OCI-M1 (cell line): ENCODE results near the gene ISG15.

ENCODE experiments used
- DNase-seq: peaks from one replicate; lab custom pipeline; 2025; lab: John Stamatoyannopoulos, UW

The ISG15 gene

DNA sequence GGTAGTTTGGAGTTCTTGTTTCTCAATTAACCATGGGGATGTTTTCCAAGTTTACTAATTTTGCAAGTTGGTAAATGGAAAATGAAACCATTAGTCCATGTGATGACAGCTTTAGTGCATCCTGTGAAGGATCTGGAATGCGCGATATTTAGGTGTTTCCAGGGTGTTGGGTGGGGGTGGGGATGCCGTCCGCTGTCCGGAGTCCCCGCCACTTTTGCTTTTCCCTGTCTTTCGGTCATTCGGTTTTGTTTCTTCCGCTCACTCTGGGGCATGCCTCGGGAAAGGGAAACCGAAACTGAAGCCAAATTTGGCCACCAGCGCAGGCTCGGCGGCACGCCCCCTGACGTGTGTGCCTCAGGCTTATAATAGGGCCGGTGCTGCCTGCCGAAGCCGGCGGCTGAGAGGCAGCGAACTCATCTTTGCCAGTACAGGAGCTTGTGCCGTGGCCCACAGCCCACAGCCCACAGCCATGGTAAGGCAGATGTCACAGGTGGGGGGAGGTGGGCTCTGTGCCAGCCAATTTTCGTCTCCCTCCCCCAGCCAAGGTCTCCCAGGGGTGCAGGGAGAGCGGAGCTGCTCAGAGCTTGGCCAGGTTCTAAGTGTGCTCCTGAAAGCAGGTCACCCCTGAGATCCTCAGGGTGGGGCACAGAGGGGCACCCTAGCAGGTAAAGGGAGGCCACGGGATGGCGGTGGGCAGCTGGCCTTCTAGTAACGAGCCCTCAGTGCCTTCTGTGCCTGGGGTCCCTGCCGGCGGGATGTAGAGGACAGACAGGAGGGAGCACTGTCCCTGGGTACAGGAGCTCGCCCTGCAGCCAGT lies at the start of gene ISG15:
Gene ISG15 (plus strand): TSS at position 393 of the 817 bp plus-strand sequence. CDS start 77 bp downstream, at position 470.
- DNase-seq: peak; percentile 98

DNA sequence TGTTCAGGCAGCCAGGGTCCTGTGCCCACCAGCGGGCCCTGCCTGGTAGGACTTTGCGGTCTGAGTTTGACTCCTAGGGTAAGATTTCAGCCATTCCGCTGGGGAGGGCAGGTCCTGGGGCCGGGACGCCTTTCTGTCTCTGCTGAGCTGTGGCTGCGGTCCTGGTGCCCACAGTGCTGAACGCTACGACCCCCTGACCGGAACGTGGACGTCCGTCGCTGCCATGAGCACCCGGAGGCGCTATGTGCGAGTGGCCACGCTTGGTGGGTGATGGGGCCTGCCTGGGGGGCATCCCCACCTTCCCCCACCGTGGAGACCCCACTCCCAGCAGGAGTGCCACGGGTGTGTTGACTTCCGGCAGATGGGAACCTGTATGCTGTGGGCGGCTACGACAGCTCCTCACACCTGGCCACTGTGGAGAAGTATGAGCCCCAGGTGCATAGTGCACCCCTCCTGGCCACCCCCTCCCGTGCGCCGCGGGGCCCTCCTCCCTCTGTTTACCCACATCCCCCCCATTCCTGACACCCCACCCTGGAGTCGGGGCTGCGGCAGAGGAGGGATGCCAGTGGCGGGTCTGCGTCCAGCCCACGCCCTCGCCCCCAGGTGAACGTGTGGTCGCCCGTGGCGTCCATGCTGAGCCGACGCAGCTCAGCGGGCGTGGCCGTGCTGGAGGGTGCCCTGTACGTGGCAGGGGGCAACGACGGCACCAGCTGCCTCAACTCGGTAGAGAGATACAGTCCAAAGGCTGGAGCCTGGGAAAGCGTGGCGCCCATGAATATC lies 49.4 kb upstream of the ISG15 start:
- no peak for DNase-seq

DNA sequence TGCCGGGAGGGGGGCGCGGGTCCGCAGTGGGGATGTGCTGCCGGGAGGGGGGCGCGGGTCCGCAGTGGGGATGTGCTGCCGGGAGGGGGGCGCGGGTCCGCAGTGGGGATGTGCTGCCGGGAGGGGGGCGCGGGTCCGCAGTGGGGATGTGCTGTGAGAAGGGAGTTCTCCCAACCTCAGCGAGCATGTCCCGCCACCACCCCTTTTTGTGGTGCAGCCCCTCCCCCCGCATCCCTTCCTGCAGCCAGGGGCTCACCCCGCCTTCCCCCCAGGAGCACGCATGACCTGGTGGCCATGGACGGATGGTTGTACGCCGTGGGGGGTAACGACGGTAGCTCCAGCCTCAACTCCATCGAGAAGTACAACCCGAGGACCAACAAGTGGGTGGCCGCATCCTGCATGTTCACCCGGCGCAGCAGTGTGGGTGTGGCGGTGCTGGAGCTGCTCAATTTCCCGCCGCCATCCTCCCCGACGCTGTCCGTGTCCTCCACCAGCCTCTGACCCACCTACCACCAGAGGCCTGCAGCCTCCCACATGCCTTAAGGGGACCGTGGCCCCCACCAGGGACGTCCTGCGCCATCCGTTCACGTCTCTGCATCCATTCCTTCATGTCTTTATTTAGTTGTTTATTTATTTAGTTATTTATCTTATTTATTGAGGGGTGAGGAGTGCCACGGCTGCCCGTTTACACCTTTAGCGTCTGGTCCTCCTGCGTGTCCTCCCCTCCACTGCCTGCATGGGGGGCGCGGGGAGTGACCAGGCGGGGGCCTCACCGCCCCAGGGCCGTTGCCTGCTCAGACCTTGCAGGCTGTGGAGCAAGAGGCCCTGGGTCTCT lies 48.4 kb upstream of the ISG15 start:
- no peak for DNase-seq

DNA sequence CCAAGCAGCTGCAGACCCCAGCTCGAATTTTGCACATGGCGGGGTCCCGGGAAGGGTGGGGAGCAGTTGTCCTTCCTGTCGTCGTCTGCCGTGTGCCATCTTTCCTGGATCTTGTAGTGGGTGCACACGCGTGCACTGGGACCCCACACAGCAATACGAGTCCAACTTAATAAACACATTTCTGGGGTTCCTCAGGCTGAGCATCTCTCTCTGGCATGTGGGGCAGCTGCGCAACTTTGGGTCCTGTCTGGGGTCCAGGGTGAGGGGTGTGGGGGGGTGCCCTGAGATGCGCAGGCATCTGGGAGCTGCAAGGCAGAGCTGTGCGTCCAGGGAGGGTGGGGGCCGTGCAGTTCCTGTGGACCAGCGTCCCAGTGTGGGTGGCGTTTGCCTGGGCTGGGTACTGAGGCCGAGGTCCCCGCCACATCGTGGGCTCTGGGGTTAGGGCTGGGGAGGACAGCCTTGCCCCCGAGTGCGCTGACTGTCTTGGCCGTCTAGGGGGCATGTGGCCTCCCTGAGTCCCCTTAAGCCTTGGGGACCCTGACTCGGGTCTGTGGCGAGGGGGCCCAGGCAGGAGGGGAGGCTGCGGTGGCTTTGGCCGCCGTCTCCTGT lies 47.7 kb upstream of the ISG15 start:
- no peak for DNase-seq

DNA sequence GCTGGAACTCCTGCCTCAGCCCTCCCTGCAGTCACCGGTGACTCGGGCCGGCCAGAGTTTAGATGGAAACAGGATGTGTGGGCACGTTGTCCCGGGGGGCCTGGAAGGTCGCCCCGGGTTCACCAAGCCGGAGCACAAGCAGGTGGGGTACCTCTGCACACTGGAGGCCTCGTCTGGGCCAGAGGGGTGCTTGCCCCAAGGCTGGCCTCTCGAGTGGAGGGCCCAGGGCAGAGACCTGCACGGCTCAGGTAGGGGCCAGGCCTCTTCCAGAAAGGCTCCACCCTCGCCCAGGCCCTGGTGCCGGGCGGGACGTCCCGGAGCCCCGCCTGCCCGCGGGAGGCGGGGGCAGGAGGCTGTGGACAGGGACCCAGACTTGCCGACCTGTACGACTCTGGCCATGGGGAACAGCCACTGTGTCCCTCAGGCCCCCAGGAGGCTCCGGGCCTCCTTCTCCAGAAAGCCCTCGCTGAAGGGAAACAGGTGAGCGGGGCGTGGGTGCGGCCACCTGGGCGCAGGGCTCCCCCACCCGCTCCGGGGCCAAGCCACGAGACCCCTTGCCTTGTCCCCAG lies 47.1 kb upstream of the ISG15 start, which contains the start of gene PLEKHN1:
Gene PLEKHN1 (plus strand): TSS at position 348 of the 569 bp plus-strand sequence. CDS start 50 bp downstream, at position 398.
- peak; percentile 35 for DNase-seq

DNA sequence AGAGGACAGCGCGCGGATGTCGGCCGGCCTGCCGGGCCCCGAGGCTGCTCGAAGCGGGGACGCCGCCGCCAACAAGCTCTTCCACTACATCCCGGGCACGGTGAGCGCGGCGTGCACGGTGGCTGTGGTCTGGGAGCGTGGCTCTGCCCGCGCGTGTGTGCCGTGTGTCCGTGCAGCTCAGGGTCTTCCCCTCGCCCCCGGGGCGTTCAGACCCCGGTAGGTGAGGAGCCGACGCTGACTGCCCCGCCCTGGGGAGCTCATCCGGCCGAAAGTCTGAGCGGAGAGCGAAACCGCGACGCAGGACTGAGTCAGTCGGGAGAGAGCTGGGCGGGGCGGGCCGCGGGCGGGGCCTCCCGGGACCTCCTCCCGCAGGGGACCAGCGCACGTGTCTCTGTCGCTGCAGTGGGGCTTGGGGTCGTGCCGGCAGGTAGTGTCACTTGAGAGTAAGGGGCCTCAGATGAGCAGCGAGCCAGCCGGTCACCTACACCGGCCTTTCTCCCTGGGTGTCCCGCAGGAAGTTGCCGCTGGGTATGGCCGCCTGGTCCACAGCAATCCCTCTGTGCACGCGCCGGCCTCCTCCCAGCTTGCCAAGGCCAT lies 46.5 kb upstream of the ISG15 start:
- DNase-seq: peak; percentile 74

DNA sequence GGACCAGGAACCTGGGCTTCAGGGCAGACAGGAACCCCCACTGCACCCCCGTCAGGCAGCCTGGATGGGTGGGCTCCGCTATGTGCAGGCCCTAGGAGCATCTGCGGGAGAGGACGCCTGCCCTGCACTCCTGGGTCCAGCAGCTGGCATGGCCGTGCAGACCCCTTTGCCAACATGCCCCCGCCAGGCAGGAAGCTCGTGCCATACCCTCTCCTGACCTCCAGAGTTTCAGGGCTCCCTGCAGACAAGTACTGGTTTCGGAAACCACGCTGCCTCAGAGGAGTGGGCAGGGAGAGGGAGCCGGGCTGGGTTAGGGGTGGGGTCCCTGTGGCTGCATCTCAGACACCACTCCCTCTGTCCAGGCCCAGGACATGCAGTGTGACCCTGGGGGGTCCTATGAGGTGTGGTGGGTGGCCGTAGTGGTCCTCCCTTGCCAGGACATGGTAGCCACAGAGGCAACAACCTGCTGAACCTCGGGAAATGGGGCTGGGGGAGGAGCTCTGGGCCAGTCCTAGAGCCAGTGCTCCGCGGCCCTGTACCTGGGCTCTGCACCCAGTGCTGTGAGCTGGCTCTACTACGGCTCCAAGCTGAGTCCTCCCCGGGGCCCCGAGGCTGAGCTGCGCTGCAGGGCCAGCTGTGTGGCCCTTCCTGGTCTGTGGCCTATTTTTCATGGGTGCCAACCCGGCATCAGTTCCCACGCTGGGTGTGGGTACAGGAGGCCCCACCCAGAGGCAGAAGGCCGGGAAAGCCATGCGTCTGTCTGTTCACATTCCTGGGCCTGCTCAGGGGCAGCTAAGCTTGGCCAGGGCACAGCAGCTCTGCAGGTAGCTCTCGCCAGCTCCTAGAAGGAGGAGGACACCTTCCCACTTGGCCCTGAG lies 45.6 kb upstream of the ISG15 start:
- no peak for DNase-seq

DNA sequence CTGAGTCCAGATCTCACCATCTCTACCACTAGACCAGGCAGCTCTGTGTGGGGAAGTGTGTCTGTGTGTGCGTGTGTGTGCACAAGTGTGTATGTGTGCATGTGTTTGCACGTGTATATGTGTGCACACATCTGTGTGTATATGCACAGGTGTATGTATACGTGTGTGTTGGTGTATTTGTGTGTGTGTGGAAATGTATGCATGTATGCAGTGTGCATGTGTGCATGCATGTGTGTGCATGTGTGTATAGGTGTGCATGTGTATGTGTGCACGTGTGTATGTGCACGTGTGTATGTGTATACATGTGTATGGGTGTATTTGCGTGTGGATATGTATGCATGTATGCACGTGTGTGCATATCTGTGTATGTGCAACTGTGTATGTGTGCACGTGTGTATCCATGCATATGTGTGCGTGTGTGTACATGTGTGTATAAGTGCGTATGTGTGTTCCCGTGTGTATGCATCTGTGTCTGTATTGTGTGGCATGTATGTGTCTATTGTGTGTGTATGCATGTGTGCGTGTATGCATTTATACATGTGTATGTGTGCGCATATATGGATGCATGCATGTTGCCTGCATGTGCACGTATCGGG lies 43.9 kb upstream of the ISG15 start:
- DNase-seq: no peak

DNA sequence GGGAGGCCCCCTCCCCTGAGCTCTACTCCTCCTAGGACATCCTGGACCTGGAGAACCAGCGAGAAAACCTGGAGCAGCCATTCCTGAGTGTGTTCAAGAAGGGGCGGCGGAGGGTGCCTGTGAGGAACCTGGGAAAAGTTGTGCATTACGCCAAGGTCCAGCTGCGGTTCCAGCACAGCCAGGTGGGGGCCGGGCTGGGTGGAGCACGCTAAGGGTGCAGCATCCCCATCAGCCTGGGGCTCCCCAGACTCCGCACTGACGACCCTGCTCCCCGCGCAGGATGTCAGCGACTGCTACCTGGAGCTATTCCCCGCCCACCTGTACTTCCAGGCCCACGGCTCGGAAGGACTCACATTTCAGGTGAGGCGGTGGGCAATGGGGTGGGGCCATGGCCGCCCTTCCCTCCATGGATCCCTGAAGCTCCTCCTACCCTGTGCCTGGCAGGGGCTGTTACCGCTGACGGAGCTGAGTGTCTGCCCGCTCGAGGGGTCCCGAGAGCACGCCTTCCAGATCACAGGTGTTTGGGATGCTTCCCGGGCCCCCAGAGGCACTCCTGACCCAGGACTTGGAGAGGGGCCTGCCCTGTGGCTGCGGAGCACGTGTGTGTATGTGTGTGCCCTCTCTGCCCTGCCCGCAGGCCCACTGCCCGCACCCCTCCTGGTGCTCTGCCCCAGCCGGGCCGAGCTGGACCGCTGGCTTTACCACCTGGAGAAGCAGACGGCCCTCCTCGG lies 42.9 kb upstream of the ISG15 start:
- no peak for DNase-seq

DNA sequence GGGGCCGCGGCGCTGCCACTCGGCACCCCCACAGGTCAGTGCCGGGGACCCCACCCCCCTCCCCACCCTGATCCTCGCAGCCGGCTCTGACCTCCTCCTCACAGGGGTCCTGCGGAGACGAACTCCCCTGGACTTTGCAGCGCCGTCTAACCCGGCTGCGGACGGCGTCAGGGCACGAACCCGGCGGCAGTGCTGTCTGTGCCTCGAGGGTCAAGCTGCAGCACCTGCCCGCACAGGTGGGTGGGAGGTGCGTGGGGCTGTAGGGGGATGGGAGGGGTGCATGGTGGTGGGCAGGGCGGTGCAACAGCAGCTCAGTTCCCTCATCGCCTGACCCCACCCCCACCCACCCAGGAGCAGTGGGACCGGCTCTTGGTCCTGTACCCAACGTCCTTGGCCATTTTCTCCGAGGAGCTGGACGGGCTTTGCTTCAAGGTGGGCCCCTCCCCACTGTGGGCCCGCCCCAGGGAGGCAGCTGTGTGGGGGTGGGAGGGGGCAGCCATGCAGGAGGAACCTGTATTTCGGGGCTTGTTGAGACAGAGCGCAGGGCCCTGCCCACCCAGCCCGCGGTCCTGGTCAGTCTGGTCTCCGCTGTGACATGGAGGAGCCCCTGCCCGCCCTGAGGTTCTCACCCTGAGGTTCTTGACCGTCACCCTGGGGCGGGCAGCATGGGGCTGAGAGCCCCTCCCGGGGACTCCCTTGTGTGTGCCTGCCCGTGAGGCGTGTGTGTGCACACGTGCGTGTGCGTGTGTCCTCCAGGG lies 42.1 kb upstream of the ISG15 start:
- no peak for DNase-seq

DNA sequence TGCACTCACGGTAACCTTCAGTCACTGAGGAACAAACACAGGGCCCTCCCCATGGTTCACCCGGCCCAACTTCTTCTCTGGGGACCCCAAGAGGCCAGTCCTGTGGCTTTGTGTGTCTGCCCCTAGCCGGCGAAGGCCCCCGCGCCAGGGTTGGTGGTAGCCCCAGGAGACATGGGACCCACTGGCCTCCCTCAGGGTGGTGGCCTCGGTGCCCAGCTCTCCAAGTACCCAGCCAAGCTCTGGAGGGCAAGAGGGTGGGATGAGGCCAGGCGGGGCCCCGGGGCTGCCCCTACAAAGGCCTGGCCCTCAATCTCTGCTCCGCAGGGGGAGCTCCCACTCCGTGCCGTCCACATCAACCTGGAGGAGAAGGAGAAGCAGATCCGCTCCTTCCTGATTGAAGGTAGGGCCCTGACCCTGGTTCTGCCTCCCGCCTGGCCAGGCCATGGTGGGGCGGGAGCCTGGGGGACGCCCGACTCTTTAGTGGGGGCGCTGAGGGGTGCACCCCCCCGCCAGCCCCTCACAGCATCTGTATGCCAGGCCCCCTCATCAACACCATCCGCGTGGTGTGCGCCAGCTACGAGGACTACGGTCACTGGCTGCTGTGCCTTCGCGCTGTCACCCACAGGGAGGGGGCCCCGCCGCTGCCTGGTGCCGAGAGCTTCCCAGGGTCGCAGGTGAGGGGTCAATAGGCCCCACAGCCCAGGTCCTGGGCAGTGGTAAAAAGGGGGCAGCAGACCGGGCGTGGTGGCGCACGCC lies 41.4 kb upstream of the ISG15 start:
- no peak for DNase-seq

DNA sequence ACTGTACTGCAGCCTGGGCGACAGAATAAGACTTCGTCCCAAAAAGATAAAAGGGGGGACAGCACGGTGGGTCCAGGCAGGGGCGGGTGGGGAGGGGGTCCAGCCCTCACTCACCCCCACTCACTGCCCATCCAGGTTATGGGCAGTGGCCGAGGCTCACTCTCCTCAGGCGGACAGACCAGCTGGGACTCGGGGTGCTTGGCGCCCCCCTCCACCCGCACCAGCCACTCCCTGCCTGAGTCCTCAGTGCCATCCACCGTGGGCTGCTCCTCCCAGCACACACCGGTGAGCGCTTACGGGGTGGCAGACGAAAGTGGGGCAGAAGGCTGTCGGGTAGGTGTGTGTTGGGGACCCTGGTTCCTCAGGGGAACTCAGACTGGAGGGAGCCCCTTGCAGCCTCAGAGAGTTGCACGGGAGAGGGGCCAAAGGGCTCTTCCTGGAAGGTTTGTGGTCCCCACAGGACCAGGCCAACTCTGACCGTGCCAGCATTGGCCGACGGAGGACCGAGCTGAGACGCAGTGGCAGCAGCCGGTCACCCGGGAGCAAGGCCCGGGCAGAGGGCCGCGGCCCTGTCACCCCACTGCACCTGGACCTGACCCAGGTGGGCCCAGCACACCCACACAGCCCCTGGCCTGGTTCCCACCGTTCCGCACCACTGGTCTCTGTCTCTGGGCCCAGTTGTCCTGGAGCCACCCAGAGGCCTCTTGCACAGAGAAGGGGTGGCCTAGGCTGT lies 40.4 kb upstream of the ISG15 start:
- no peak for DNase-seq

DNA sequence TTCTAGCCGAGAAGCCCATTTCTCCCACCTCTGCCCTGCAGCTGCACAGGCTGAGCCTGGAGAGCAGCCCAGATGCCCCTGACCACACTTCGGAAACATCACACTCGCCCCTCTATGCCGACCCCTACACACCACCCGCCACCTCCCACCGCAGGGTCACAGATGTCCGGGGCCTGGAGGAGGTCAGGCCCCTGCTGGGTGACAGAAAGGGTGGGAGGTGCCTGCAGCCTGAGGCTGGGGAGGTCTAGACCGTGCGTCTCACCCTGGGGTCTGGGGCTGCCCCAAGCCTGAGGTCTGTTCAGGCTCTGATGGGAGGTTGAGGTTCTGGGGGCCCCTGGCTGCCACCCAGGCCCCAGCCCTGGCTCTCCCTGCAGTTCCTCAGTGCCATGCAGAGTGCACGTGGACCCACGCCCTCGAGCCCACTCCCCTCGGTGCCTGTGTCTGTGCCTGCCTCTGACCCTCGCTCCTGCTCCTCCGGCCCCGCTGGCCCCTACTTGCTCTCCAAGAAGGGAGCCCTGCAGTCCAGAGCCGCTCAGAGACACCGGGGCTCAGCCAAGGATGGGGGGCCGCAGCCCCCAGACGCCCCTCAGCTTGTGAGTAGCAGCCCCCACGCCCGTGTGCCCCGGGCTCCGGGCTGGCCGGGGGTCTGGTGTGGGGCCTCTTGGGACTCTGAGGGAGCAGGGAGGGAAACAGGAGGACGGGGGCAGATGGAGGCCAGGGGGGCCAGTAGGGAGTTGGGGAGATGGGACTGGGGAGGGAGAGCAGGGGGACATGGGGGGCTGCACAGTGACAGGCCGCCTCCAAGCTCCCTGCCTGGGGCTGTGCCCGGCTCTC lies 39.6 kb upstream of the ISG15 start:
- no peak for DNase-seq

DNA sequence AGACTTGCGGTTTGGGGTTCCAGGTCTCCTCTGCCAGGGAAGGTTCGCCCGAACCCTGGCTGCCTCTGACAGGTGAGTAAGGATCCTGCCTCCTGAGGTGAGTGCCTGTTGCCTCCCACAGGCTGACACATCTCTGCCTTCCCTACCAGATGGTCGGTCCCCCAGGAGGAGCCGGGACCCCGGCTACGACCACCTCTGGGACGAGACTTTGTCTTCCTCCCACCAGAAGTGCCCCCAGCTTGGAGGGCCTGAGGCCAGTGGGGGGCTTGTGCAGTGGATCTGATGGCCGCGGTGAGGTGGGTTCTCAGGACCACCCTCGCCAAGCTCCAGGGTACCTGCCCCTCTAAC lies 39.0 kb upstream of the ISG15 start:
- DNase-seq: no peak

DNA sequence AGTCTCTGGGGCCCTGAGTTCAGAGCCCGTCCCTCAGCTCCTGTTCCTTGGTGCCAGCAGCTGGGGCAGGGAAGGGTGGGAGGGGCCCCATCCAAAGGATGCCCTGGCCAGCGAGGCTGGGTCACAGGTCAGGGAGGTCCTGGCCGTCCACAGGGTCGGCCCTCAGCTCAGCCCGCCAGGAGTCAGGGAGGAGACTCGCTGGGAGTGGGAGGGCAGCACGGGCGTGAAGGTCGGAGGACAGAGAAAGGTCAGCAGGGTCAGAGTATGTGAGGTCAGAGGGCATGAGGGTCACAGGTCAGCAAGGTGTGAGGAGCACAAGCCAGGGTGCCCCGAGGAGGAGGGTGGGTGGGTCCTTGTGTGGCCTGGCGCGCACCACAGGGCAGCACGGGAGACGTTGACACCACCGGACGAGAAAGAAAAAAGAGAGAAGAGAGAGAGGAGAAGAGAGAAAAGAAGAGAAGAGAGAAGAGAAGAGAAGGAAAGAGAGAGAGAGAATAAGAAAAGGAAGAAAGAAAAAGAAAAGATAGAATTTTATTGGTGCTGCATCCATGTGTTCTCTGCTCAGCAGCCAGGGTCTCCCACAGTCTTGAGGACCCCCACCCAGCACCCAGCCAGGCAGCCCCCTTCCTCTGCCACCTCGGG lies 38.5 kb upstream of the ISG15 start:
- no peak for DNase-seq
